Activated T-helper 1 cell treated with anti-CD3 and anti-CD28 coated beads, Interleukin-12 subunit alpha, Interleukin-12 subunit beta, Interleukin-2, Interleukin-4 antibody, amounts not matched to agents 30 ng/mL and 10 ng/mL and 1 ng/mL, durations not matched to agents 14 hours and 24 hours and 36 hours (primary cell): ENCODE data around the gene SLC38A10. TPM values are rescaled to one million over a fixed set of nuclear protein-coding genes. Genes with fewer than 3 reads are reported as not detected.

Source experiments
- DNase-seq: peaks from one replicate; pipeline ENCODE4 v3.0.0; 2021; ENCODE audit warnings: low spot score
- H3K27ac Mint-ChIP-seq: one replicate; pipeline ENCODE4 v1.8.0; 2021; ENCODE audit warnings: mild to moderate bottlenecking, mixed read lengths
- H3K27me3 Mint-ChIP-seq: one replicate; pipeline ENCODE4 v1.8.0; 2022; ENCODE audit warnings: mild to moderate bottlenecking, moderate library complexity, mixed read lengths; ENCODE audit not compliant: insufficient read depth
- H3K36me3 Mint-ChIP-seq: one replicate; pipeline ENCODE4 v1.8.0; 2021; ENCODE audit warnings: low read depth, mixed read lengths
- H3K4me1 Mint-ChIP-seq: one replicate; pipeline ENCODE4 v1.8.0; 2021; ENCODE audit warnings: low read depth, mixed read lengths
- H3K4me3 Mint-ChIP-seq: one replicate; pipeline ENCODE4 v1.8.0; 2021; ENCODE audit warnings: mild to moderate bottlenecking, moderate library complexity, mixed read lengths
- H3K9me3 Mint-ChIP-seq: one replicate; pipeline ENCODE4 v1.8.0; 2021; ENCODE audit warnings: mixed read lengths
- intact Hi-C: fragments of 100-400 bp; cut with micrococcal nuclease; formaldehyde crosslinking; loops from one replicate; pipeline ENCODE4 v1.15.1; 2024
- total RNA-seq: library from RNA; stranded (reverse); gene quantifications from 2 replicates; pipeline ENCODE4 v1.2.3, GENCODE V29; 2022

Gene SLC38A10
- total RNA-seq, 1 donor from 2014 or later: 99.7 TPM

- no peaks in the 10 kb centered on the region for H3K36me3 Mint-ChIP-seq
- intact Hi-C loops: loop anchor here (10.0 kb wide), 1 partner anchor 187 kb away; the partner anchor contains the start of gene BAIAP2
- no peak for DNase-seq
- no peaks in the 10 kb centered on the region for H3K9me3 Mint-ChIP-seq
- H3K27me3 Mint-ChIP-seq: no peaks in the 10 kb centered on the region
- peak overlapping the region; percentile 68 for H3K4me3 Mint-ChIP-seq
- H3K4me1 Mint-ChIP-seq: peaks cover 13% of the 10 kb centered on the region
- no peak overlapping the region for H3K27ac Mint-ChIP-seq
These were observed 73.7 kb downstream of the SLC38A10 start for GRCh38 chr17:81221371-81221841.

GRCh38 chr17:81219476-81220180 is 75.5 kb downstream of the SLC38A10 start:
- Mint-ChIP-seq H3K27ac (no peak overlapping the region), H3K4me3 (no peak overlapping the region), H3K9me3 (no peaks in the 10 kb centered on the region), H3K4me1 (peaks cover 13% of the 10 kb centered on the region), H3K27me3 (no peaks in the 10 kb centered on the region), H3K36me3 (no peaks in the 10 kb centered on the region)
- intact Hi-C loops: loop anchor here (10.0 kb wide), 1 partner anchor 185 kb away; the partner anchor contains the start of gene BAIAP2
- DNase-seq: no peak

GRCh38 chr17:81218991-81219390 is 76.1 kb downstream of the SLC38A10 start:
- intact Hi-C loops: no loop called here
- H3K27ac Mint-ChIP-seq: no peak overlapping the region
- H3K4me3 Mint-ChIP-seq: no peak overlapping the region
- H3K36me3 Mint-ChIP-seq: no peaks in the 10 kb centered on the region
- DNase-seq: no peak
- peaks cover 13% of the 10 kb centered on the region for H3K4me1 Mint-ChIP-seq
- no peaks in the 10 kb centered on the region for H3K27me3 Mint-ChIP-seq
- no peaks in the 10 kb centered on the region for H3K9me3 Mint-ChIP-seq

- peaks cover 8% of the 10 kb centered on the region for H3K4me1 Mint-ChIP-seq
- H3K9me3 Mint-ChIP-seq: no peaks in the 10 kb centered on the region
- no peak for DNase-seq
- H3K4me3 Mint-ChIP-seq: no peak overlapping the region
- no peaks in the 10 kb centered on the region for H3K27me3 Mint-ChIP-seq
- intact Hi-C loops: no loop called here
- no peaks in the 10 kb centered on the region for H3K36me3 Mint-ChIP-seq
- H3K27ac Mint-ChIP-seq: no peak overlapping the region
These were observed 76.6 kb downstream of the SLC38A10 start for GRCh38 chr17:81218459-81218858.

- peaks cover 6% of the 10 kb centered on the region for H3K4me1 Mint-ChIP-seq
- no peak for DNase-seq
- H3K36me3 Mint-ChIP-seq: no peaks in the 10 kb centered on the region
- no peak overlapping the region for H3K4me3 Mint-ChIP-seq
- H3K9me3 Mint-ChIP-seq: no peaks in the 10 kb centered on the region
- no peak overlapping the region for H3K27ac Mint-ChIP-seq
- H3K27me3 Mint-ChIP-seq: no peaks in the 10 kb centered on the region
- intact Hi-C loops: no loop called here
These were observed 77.6 kb downstream of the SLC38A10 start for GRCh38 chr17:81217491-81217890.

GRCh38 chr17:81213978-81214377 is 81.1 kb downstream of the SLC38A10 start:
- intact Hi-C loops: no loop called here
- peaks cover 2% of the 10 kb centered on the region for H3K27me3 Mint-ChIP-seq
- no peaks in the 10 kb centered on the region for H3K9me3 Mint-ChIP-seq
- H3K4me1 Mint-ChIP-seq: no peaks in the 10 kb centered on the region
- H3K36me3 Mint-ChIP-seq: no peaks in the 10 kb centered on the region
- no peak overlapping the region for H3K4me3 Mint-ChIP-seq
- no peak for DNase-seq
- no peak overlapping the region for H3K27ac Mint-ChIP-seq

GRCh38 chr17:81212365-81212764 is 82.7 kb downstream of the SLC38A10 start:
- intact Hi-C loops: no loop called here
- no peaks in the 10 kb centered on the region for H3K36me3 Mint-ChIP-seq
- H3K27me3 Mint-ChIP-seq: peaks cover 2% of the 10 kb centered on the region
- H3K4me3 Mint-ChIP-seq: no peak overlapping the region
- H3K4me1 Mint-ChIP-seq: no peaks in the 10 kb centered on the region
- H3K27ac Mint-ChIP-seq: no peak overlapping the region
- no peaks in the 10 kb centered on the region for H3K9me3 Mint-ChIP-seq
- no peak for DNase-seq

GRCh38 chr17:81210868-81211267 is 84.2 kb downstream of the SLC38A10 start:
- Mint-ChIP-seq H3K27me3 (peaks cover 2% of the 10 kb centered on the region), H3K27ac (no peak overlapping the region)
- intact Hi-C loops: no loop called here

GRCh38 chr17:81210466-81210865 is 84.6 kb downstream of the SLC38A10 start:
- no peak for DNase-seq
- Mint-ChIP-seq H3K36me3 (no peaks in the 10 kb centered on the region), H3K9me3 (no peaks in the 10 kb centered on the region), H3K27me3 (peaks cover 2% of the 10 kb centered on the region), H3K4me1 (no peaks in the 10 kb centered on the region), H3K27ac (no peak overlapping the region), H3K4me3 (no peak overlapping the region)
- intact Hi-C loops: no loop called here

More at GRCh38 chr17:81210868-81211267, 84.2 kb downstream of the SLC38A10 start:
- Mint-ChIP-seq H3K36me3 (no peaks in the 10 kb centered on the region), H3K4me1 (no peaks in the 10 kb centered on the region), H3K9me3 (no peaks in the 10 kb centered on the region), H3K4me3 (no peak overlapping the region)
- no peak for DNase-seq

GRCh38 chr17:81209141-81209540 is 86.0 kb downstream of the SLC38A10 start:
- Mint-ChIP-seq H3K4me3 (no peak overlapping the region), H3K9me3 (no peaks in the 10 kb centered on the region), H3K27me3 (peaks cover 2% of the 10 kb centered on the region), H3K4me1 (no peaks in the 10 kb centered on the region), H3K36me3 (no peaks in the 10 kb centered on the region), H3K27ac (no peak overlapping the region)
- no peak for DNase-seq
- intact Hi-C loops: no loop called here

GRCh38 chr17:81208651-81209050 is 86.5 kb downstream of the SLC38A10 start:
- Mint-ChIP-seq H3K9me3 (no peaks in the 10 kb centered on the region), H3K27me3 (peaks cover 2% of the 10 kb centered on the region), H3K4me3 (no peak overlapping the region), H3K4me1 (no peaks in the 10 kb centered on the region), H3K36me3 (no peaks in the 10 kb centered on the region), H3K27ac (no peak overlapping the region)
- intact Hi-C loops: no loop called here
- no peak for DNase-seq

- Mint-ChIP-seq H3K27ac (no peak overlapping the region), H3K27me3 (peaks cover 2% of the 10 kb centered on the region)
These were observed 87.2 kb downstream of the SLC38A10 start for GRCh38 chr17:81207610-81208581.

GRCh38 chr17:81206657-81207056 is 88.5 kb downstream of the SLC38A10 start:
- Mint-ChIP-seq H3K9me3 (no peaks in the 10 kb centered on the region), H3K4me3 (no peak overlapping the region), H3K27ac (no peak overlapping the region), H3K36me3 (no peaks in the 10 kb centered on the region), H3K4me1 (no peaks in the 10 kb centered on the region), H3K27me3 (peaks cover 2% of the 10 kb centered on the region)
- DNase-seq: no peak
- intact Hi-C loops: no loop called here

More at GRCh38 chr17:81207610-81208581, 87.2 kb downstream of the SLC38A10 start:
- Mint-ChIP-seq H3K4me1 (no peaks in the 10 kb centered on the region), H3K36me3 (no peaks in the 10 kb centered on the region), H3K9me3 (no peaks in the 10 kb centered on the region), H3K4me3 (no peak overlapping the region)
- DNase-seq: no peak
- intact Hi-C loops: no loop called here
